Measurements from ENCODE around the gene VCX3A. TPM values are rescaled to one million over a fixed set of nuclear protein-coding genes. Genes with fewer than 3 reads are reported as not detected.

VCX3A gene
- total and polyA plus RNA-seq, 2 of the 4 experiments (the other 2 are of a cell fraction) = not detected

- Histone ChIP-seq H3K18ac (ENCODE audit: low read depth, low read length) (no peak overlapping the region), H2BK5ac (ENCODE audit: low read depth, low read length, poor library complexity, severe bottlenecking) (no peak overlapping the region), H3K4me2 (ENCODE audit: low read depth, low read length) (no peak overlapping the region), H2AFZ (replicated peaks; ENCODE audit: low read length, poor library complexity) (no peak overlapping the region), H3K9me3 (ENCODE audit: control insufficient read depth, insufficient read depth, low read length) (peaks cover 4% of the 10 kb centered on the region; the same call in 1 of the 2 replicates), H2BK120ac (ENCODE audit: low read depth, low read length) (no peak overlapping the region), H3K14ac (replicated peaks; ENCODE audit: low read depth, low read length) (no peak overlapping the region), H2BK20ac (ENCODE audit: low read depth, low read length) (no peak overlapping the region), H3K23ac (ENCODE audit: low read depth, low read length) (no peak overlapping the region), H4K20me1 (ENCODE audit: insufficient read depth, low read length) (no peaks in the 10 kb centered on the region), H3K4me1 (ENCODE audit: control insufficient read depth, insufficient read depth, low read length) (no peaks in the 10 kb centered on the region), H3K4me3 (ENCODE audit: insufficient read depth, low read depth, low read length) (no peak overlapping the region), H4K5ac (ENCODE audit: low read depth, low read length) (no peak overlapping the region), H2AK5ac (ENCODE audit: low read depth, low read length) (no peak overlapping the region), H3K79me1 (ENCODE audit: low read depth in 1 of 2, low read length in 2 of 2) (no peaks in the 10 kb centered on the region), H3K4ac (ENCODE audit: low read depth, low read length) (no peak overlapping the region), H3K36me3 (ENCODE audit: control insufficient read depth, insufficient read depth, low read length) (no peaks in the 10 kb centered on the region), H3K9me1 (ENCODE audit: insufficient read depth, low read length) (no peaks in the 10 kb centered on the region), H2BK15ac (ENCODE audit: low read depth, low read length) (no peak overlapping the region), H2AK9ac (replicated peaks; ENCODE audit: low read depth, low read length, poor library complexity) (no peak overlapping the region), H3K27me3 (ENCODE audit: control insufficient read depth, insufficient read depth, low read length) (no peaks in the 10 kb centered on the region), H3K27ac (ENCODE audit: insufficient read depth, low read length) (no peak overlapping the region), H4K8ac (ENCODE audit: low read depth in 2 of 2, low read length in 2 of 2) (no peak overlapping the region), H3K56ac (ENCODE audit: extremely low read depth, insufficient read depth, low read length) (no peak overlapping the region), H4K91ac (ENCODE audit: insufficient read depth, low read depth, low read length) (no peak overlapping the region), H3K9ac (ENCODE audit: low read depth, low read length) (no peak overlapping the region)
- ATAC-seq (ENCODE audit: low read depth) = no peak
- dilution Hi-C loops (cut with HindIII; ENCODE audit: low sequenced_read_pairs, unreplicated experiment) = no loop called here
- in situ Hi-C loops (cut with MboI; ENCODE audit: low sequenced_read_pairs) = no loop called here
- BruUV-seq (replicated peaks) = no TSS peak
- DNase-seq = no peak
- TF ChIP-seq MAFK (IDR thresholded peaks at IDR 0.05; ENCODE audit: low read depth, low read length) (no peak), CHD1 (IDR thresholded peaks at IDR 0.05; ENCODE audit: low read depth, low read length) (no peak), RAD21 (IDR thresholded peaks at IDR 0.05; ENCODE audit: low read length) (no peak), RCOR1 (IDR thresholded peaks at IDR 0.05; ENCODE audit: insufficient replicate concordance, low read length) (no peak), CEBPB (IDR thresholded peaks at IDR 0.05; ENCODE audit: low read depth, low read length) (no peak), RFX5 (IDR thresholded peaks at IDR 0.05; ENCODE audit: low read depth, low read length) (no peak)
- intact Hi-C loops (cut with micrococcal nuclease) = no loop called here
- WGBS, 2 experiments (ENCODE audit: extremely low coverage in 2 of 2, insufficient read length in 1 of 2) = no CpG with 5 or more reads among the region's 5 CpGs
- ChIA-PET POLR2A (ENCODE audit: unreplicated experiment) (no interaction called here), CTCF (no interaction called here)
Observed at GRCh38 chrX:6558979-6559378, 24.1 kb upstream of the VCX3A start.
